DMS79 treated with DMSO at 0.1 percent for 48 hours (cell line): Measurements from ENCODE around the gene IGF2R.
"Not testable (repeated sequence)": the region's sequence is repeated elsewhere in the genome, so short reads cannot be mapped to it uniquely, and the experiment has no call there.

Experiments used
- DNase-seq: peaks from one replicate; lab custom pipeline; 2025; lab: John Stamatoyannopoulos, UW

IGF2R gene

DNA sequence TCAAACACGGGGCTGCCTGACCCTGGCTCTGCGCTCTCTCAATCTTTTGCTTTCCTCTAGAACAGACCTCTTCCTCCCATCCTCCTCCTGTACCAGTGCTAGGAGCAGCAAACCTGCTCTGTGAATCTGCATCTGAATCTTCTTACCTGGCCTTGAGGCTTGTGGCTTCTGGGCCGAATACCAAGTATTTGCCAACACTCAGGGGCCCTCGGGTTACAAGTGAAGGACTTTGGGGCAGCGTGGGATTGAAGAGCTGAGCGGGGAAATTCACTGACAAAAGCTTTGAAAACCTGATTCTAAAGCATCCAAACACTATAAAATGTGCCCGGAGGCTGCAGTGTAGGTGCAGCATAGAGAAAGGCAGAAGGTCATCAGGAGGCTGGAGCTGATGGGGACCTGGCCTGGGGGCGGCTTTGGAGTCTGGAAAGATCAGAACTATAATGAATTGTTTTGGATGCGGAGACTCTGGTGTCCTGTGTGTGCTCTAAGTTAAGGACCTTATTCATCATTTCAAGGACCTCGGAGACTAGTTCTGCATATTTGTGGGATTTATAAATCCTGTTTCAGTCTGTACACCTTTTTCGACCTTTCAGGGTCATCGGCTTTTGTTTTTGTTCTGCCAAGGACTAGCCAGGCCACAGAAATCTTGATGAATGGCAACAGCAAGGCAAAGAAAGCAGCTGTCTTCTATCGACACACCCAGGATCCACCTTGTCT lies 16.4 kb upstream of the IGF2R start:
- peak; percentile 37 for DNase-seq

DNA sequence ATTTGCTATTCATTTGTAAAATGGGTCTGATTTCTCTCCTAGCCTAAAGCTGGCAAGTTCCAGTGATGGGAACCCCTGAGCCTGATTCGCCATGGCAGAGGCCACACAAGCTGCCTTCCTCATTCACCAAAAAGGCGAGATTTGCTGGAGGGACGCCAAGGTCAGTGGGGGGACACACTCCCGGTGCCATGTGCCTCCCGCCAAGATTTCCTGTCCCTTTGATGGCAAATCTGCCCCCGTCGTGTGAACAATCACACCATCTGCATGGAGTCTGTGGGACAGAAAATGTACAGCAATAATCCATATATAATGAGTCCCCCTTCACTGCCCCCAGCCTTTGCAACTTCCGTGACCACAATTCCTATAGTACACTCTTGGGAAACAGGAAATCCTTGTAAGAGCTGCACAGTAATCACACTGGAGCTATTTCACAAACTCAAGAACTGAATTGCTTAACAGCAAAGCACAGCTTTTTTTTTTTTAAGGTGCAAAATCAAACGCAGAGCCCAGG lies 15.7 kb upstream of the IGF2R start:
- DNase-seq = peak; percentile 43

DNA sequence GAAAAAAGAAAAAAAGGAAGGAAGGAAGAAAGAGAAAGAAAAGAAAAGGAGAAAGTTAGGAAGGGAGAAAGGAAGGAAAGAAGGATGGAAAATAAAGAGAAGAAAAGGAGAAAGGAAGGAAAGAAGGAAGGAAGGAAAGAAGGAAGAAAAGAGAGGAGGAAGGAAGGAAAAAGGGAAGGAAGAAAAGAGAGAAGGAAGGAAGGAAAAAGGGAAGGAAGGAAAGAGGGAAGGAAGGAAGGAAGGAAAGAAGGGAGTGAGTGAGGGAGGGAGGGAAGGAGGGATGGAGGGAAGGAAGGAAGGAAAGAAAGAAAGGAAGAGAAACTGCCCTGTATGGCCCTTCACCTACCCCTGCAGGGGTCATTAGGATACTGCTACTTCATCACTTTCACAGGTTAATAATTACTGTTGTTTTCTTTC lies 12.9 kb upstream of the IGF2R start:
- no peak for DNase-seq

DNA sequence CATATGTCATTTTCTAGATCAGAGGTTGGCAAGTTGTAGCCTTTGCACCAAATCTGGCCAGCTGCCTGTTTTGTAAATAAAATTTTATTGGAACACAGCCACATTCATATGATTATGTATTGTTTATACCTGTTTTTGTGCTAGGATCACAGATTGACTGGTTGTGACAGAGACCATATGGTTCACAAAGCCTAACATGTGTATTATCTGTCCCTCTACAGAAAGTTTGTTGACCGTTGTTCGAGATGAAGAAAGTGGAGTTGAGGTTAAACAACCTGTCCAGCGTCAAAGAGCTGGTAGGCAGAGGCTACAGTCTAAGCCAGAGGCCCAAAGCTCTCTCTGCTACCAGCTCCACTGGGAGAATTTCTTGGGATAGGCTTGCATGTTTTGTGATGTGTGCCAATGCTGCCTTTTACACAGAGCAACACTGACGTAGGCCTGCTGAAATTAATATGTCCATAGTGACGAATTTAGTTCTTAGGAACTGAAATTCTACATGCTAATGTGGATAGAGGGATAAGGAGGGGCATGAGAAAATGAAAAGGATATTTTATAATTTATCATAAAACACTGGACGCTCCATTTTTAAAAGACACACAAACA lies 11.7 kb upstream of the IGF2R start:
- no peak for DNase-seq

DNA sequence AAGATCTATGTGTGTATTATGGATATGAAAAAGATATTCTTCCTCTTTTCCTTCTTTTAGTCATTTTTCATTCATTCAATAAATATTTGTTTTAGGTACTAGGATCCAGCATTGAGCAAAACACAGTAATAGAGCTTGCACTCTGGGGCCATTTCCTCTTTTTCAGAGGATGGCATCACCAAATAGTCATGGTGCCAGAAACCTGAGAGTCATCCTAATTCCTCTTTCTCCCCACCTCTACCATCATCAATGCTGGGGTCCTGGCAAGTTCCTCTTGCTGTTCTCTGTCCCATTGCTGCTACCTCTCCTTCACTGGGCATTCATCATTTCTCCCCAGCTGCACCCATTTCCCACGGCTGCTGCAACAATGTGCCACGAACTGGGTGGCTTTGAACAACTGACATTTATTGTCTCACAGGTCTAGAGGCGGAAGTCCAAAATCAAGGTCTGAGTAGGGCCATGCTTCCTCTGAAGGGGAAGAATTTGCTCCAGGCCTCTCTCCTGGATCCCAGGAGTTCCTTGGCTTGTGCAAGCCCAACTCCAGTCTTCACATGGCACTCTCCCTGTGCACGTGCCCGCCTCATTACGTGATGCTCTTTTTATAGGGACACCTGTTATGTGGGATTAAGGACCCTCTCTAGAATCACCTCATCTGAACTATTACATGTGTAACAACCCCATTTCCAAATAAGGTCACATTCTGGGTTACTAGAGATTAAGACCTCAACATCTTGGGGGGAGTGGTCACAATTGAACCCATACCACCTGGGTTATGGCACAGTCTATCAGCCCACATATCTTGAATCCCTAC lies 9.5 kb upstream of the IGF2R start:
- no peak for DNase-seq

DNA sequence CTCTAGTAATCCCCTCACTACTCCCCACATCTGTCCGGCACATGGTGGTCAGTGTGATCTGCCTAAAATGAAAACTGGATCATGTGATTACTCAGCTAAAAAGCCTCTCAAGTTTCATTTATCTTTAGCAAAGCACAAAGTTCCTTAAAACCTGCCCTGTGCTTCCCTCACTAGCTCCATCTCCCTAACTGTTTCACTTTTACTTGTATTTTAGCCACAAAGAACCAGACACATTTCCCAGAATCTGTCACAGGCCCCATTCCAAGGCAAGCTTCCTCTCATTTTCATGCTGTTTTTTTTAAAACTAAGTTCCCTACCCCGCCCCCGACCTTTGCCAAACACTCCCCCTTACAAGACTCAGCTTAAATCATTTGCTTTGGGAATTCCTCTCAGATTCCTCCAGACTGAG lies 8.9 kb upstream of the IGF2R start:
- no peak for DNase-seq

DNA sequence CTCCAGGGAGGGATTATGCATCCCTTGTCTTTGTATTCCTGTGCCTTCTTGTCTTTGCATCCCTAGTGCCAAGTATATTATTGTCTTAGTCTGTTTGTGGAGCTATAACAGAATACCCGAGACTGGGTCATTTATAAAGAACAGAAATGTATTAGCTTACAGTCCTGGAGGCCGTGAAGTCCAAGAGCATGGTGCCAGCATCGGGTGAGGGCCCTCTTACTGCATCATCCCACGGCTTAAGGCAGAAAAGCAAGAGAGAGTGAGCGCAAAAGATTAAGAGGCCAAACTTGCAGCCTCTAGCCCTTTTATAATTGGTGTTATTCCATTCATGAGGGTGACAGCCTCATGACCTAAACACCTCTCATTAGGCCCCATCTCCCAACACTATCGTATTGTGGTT lies 8.4 kb upstream of the IGF2R start:
- no peak for DNase-seq

DNA sequence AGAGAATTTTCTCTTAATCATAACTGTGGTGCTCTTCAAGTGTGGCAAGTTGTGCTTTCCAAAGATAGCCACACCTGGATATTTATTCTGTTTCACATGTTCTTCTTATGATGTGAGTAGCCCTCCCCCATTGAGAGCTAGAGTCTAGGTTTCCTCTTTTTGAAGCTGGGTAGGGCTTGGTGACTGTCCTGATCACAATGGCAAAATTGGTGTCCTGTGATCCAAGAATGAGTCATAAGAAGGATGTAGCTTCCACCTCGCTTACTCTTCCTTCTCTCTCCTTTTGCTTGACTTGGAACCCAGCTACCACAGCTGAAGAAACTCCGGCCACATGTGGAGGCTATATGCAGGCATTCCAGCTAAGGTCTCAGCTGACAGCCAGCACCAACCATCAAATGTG lies 7.4 kb upstream of the IGF2R start:
- no peak for DNase-seq

DNA sequence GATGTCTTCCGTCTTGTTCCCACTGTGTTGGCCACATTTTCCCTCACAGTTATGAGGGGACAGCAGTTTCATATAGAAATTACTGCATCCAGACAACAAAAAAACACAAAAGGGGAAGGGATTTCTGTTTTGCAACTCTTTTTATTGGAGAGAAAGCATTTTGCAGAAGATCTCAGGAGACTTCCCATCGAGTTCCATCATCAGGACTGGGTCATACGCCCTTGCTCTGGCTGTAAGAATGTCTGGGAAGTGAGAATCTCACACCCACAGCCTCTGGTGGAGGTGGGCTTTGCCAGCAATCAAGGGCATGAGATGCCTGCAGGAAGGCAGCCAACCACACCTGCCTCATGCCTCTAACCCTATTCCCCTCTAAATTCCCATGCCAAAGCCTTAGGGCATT lies 5.8 kb upstream of the IGF2R start:
- no peak for DNase-seq

DNA sequence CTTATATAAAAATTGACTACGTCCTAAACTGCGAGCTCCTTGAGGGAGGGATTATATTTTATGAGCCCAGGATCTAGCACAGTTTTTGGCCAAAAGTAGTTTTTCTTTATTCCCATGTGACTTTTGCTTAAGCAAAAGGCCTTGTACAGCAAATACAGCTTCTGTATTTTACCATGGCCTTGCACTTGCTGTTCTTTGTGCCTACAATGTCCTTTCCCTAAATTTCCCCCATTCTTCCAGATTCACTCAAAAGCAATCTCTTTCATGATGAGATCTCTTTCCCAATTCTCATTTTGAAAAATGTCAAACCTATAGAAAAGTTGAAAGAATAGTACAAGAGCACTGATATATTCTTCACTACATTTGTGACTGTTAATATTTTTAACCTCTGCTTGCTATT lies 4.8 kb upstream of the IGF2R start:
- DNase-seq = no peak

DNA sequence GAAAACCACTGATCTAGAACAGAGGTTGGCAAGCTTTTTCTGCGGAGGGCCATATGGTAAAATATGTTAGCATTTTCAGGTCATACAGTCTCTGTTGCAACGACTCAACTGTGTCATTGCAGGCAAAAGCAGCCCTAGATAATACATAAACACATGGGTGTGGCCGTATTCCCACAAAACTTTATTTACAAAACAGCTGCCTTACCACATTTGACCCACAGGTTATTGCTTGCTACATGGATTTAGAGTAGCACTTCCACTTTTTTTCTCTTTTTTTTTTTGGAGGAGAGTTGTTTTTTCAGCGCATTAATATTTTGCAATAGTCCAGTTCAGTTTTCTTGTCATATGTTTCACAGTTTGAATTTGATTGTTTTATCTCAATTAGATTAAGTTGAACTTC lies 2.5 kb upstream of the IGF2R start:
- no peak for DNase-seq

DNA sequence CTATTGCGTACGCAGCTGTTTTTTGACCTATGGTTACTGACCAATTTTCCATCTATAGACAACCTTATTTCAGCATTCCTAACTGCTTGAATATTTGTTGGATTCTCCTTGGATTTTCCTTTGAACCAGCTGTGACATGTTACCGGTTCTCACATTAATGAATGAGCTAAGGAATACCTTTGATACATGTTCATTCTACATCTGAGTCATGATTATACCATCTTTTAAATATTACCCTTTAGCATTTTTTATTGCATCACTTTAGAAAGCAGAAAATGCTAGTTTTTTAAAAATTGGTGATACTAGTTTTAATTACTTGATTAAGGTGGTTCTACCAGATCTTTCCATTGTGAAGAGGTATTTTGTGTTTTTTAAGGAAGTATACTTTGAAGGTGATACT lies 1.9 kb upstream of the IGF2R start:
- no peak for DNase-seq

DNA sequence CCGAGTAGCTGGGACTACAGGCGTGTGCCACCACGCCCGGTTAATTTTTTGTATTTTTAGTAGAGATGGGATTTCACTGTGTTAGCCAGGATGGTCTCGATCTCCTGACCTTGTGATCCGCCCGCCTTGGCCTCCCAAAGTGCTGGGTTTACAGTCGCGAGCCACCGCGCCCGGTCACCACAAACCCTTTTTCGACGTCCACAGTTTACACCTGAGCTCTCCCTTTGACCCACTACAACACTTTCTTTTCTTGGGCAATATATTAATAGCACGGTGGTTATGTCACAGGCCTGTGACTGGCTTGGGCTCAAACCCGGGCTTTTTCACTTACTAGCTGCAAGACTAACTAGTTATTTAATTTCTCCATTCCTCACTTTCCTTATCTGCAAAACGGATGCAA lies 1.3 kb upstream of the IGF2R start:
- not testable (repeated sequence) for DNase-seq

DNA sequence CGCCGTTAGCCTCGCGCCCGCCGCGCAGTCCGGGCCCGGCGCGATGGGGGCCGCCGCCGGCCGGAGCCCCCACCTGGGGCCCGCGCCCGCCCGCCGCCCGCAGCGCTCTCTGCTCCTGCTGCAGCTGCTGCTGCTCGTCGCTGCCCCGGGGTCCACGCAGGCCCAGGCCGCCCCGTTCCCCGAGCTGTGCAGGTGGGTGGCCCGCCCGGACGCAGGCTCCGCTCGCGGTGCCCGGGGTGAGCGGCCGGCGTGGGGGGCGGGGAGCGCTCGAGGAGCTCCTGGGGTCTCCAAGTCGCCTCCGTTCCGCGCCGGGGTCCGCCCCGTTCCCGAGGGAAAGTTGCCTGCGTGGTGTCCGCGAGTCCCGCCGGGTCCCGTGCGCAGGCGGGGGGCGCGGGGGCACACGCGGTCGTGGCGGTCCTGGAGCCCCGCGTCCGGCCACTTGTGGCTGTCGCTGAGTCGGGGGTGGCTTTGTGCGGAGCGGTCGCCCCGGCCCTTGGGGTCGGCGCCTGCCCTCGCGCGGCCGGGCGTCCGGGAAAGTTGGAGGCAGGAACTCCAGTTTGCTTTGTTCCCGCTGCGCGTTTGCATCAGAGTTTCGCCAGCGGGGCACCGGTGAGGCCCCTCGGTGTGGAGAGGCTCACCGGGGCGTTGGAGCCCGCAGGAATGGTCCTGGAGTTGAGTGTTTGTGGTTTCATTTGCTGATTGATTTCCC lies 476 bp downstream of the IGF2R start:
- no peak for DNase-seq

DNA sequence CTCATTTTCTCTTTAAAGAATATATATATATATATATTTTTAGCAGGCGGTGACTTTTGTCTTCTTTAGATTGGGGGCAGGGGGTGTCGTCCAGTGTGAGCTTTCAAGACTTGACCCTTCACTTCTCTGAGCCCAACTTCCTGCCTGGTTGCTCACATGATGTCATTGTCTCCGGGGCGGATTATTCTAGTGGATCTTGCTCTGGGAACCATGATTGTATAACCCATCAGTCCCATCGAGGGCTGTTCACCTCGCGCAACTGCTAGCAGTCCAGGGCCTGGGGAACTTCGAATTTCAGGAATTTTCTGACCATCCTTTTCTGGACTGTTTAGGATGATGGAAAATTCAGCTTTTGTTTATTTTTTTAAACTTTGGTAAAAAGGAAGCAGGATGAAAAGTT lies 1.0 kb downstream of the IGF2R start:
- peak; percentile 72 for DNase-seq

DNA sequence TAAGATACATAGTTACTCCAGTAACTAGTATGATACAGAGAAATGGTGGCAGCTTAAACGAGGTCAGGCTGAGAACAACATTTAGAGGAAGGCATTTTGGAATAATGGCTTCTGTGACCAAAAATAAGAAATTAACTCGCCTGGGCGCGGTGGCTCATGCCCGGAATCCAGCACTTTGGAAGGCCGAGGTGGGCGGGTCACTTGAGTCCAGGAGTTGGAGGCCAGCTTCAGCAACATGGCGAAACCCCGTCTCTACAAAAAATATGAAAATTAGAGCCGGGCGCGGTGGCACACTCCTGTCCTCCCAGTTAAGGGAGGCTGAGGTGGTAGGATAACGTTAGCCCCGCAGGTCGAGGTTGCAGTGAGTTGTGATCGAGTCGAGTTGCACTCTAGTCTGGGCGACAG lies 1.8 kb downstream of the IGF2R start:
- DNase-seq = no peak

DNA sequence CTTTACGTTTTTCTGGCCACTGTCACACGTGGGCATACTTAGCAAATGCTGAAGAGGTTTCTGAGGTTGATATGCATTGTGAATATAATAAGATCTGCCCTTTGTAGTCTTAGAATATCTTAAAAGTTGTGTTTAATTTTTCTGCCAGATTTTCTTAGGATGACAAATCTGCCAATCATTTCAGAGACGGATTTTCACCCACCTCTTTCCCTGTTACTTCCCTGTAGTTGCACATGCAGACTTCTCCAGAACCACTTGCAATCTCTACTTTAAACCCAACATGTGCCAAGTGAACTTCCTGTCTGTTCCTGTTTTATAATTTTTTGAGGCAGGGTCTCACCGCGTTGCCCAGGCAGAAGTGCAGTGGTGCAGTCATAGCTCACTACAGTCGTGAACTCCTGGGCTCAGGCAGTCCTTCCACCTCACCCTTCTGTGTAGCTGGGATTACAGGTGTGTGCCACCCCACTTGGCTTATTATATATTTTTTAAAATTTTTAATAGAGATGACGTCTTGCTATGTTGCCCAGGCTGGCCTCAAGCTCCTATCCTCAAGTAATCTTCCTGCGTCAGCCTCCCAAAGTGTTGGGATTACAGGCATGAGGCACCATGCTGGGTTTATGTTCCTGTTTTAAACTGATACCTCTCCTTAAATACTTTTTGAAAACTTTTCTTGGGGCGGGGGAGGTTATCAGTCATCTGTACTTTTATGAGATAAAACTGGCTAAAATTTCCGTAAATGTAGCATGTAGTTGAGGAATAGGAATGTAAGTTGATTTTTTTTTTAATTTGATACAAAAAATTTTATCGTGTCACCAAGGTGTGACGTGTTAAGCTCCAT lies 2.7 kb downstream of the IGF2R start:
- DNase-seq = no peak

DNA sequence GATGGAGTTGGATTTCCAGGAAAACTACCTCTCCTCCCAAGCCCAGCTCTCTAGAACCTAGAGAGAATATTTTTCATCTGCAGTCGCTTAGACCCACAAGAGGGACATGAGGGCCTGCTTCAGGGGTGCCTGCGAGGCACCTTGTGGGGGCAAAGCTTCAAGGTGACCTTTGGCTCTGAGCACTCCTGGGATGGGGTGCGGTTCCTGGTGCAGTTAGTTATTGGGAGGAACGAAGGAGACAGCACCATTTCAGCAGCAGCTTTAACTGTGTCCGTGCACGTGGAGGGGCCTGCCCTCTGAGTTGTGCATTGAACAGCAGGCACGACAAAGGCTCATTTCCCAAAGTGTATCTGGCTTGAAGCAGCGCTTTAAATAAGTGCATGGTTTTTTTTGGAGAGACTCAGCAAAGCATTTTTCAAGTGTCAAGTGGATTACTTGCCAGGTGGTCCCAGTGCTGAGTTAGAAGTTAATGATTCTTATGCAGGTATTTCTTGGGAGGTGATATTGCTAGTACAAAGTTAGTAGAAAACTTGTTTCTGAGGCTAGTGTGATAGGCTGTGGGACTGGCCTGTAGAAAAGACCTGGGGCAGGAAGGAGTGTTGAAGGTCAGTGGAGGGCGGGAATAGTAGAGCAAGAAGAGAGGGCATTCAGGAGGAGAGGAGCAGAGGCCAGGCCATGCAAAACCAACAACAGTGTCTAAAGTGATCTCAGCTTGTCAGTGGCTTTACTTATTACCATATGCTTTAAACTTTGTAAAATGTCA lies 3.8 kb downstream of the IGF2R start:
- no peak for DNase-seq

DNA sequence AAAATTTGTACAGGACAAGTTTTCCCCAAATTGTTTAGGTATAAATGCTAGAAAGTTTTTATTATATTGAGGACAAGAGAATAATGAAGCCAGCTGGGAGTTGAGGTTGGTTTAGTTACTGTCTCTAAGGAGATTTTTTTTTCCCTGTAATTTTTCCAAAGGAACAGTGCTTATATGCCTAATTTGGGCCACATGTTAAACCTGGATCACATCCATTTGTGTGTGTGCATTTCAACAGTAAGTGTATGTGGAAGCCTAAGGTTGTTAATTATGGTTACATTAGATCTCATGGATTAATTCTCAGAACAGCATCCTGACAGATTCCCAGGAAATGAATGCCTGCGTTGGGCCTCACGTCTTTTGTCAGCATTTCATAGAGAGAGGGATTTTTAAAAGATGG lies 4.5 kb downstream of the IGF2R start:
- no peak for DNase-seq

DNA sequence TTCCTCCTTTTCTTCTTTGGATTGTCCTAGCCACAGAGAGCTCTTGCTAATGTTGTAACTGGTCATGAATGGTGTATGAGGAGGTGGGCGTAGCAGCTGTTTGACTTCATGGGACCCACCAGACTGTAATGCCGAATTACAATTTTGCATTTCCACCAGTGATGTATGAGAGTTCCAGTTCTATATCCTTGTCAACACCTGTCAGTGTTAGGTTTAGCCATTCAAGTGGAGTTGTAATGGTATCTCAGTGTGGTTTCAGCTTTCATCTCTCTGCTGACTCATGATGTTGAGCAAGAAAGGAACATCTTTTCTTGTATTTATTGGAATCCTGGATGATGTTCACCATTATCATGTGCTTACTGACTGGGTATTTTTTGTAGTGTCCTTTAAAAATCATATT lies 5.1 kb downstream of the IGF2R start:
- peak; percentile 9 for DNase-seq

DNA sequence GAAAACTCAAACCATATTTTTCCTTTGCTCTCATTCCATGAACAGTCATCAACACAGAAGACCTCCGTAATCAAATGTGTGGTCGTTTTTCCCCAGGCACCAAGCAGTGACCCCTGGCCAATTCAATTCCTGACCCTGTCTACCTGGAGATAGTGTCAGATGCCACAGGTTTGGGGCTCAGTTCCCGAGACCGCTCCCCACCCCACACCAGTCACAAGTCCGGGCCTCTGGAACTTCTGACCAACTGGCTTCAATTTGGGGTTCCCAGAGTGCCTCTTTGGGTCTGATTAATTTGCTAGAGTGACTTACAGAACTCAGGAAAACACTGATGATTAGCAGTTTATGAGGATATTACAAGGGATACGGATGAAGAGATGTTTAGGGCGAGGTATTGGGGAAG lies 6.0 kb downstream of the IGF2R start:
- no peak for DNase-seq
